HG02938 (cell line): ENCODE data around the gene CREBZF.
"Not testable (repeated sequence)": the region's sequence is repeated elsewhere in the genome, so short reads cannot be mapped to it uniquely, and the experiment has no call there.

Experiments
- ATAC-seq: cut with Tn5 transposase; IDR thresholded peaks from one replicate; pipeline ENCODE4 v1.9.1; 2021; ENCODE audit warnings: mild to moderate bottlenecking, moderate library complexity; ENCODE audit not compliant: unreplicated experiment

Gene CREBZF

GRCh38 chr11:85627998-85628770 lies 36.7 kb downstream of the CREBZF start, which contains the start of gene TMEM126B:
Gene TMEM126B (plus strand): TSS chr11:85628593. CDS start chr11:85628608, 15 bp downstream.
- ATAC-seq = peak; percentile 99

- peak; percentile 0 for ATAC-seq
These were observed 37.5 kb downstream of the CREBZF start, which contains the start of gene DLG2 for GRCh38 chr11:85627332-85627997. Gene DLG2 (minus strand): TSS chr11:85627344.

- ATAC-seq = no peak
These were observed 38.4 kb downstream of the CREBZF start for GRCh38 chr11:85626496-85626895.

- no peak for ATAC-seq
These were observed 44.7 kb downstream of the CREBZF start for GRCh38 chr11:85620256-85620655.

GRCh38 chr11:85619499-85619898 lies 45.4 kb downstream of the CREBZF start:
- no peak for ATAC-seq

GRCh38 chr11:85611643-85612042 lies 53.3 kb downstream of the CREBZF start:
- ATAC-seq = not testable (repeated sequence)
